Fibroblast of skin of abdomen (primary cell): Measurements from ENCODE around the gene SLC25A45.
"Not testable (repeated sequence)": the region's sequence is repeated elsewhere in the genome, so short reads cannot be mapped to it uniquely, and the experiment has no call there.

ENCODE experiments used
- DNase-seq: peaks from one replicate; pipeline ENCODE4 v3.0.0-alpha.2; 2013

SLC25A45 gene

GRCh38 chr11:65420979-65421793, 38.7 kb upstream of the SLC25A45 start:
- peak; percentile 98 for DNase-seq

DNA sequence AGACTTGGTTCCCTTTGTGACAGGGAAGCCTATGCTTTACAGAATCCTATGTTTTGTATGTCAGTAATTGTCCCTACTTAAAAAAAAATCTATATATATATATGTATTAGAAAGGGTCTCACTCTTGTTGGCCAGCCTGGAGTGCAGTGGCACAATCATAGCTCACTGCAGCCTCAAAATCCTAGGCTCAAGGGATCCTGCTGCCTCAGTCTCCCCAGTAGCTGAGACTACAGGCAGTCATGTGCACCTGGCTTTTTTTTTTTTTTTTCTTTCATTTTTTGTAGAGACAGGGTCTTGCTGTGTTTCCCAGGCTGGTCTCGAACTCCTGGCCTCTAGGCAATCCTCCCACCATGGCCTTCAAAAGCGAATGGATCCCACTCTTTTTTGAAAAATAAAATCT, 38.1 kb upstream of the SLC25A45 start:
- no peak for DNase-seq

DNA sequence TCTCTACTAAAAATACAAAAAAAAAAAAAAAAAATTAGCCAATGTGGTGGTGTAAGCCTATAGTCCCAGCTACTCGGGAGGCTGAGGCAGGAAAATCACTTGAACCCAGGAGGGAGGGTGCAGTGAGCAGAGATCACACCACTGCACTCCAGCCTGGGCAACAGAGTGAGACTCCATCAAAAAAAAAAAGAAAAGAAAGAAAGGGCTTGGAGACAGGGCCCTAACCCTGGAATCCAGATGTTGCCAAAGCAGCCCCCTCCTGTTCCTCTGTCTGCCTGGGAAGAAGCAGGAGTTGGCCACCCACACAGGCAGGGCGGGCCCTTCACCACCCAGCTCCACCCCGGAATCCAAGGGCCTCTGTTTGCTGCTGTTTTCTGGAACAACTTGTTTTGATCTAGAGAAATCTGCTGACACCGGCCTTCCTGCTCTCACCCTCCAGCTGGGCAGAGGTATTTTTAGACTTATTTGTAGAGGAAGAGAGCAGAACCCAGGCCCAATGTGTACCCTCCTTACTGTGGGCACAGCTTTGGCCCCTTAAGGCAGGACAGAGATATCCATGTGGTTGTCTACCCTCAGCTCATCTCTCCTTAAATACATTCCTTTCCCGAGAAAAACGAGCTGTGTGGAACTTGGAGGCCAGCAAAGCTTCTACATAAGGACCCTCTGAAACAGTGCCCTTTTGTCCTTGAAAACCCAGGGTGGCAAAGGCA, 37.5 kb upstream of the SLC25A45 start:
- peak; percentile 86 for DNase-seq

- DNase-seq = no peak
These were observed 37.0 kb upstream of the SLC25A45 start for GRCh38 chr11:65419460-65419771.

DNA sequence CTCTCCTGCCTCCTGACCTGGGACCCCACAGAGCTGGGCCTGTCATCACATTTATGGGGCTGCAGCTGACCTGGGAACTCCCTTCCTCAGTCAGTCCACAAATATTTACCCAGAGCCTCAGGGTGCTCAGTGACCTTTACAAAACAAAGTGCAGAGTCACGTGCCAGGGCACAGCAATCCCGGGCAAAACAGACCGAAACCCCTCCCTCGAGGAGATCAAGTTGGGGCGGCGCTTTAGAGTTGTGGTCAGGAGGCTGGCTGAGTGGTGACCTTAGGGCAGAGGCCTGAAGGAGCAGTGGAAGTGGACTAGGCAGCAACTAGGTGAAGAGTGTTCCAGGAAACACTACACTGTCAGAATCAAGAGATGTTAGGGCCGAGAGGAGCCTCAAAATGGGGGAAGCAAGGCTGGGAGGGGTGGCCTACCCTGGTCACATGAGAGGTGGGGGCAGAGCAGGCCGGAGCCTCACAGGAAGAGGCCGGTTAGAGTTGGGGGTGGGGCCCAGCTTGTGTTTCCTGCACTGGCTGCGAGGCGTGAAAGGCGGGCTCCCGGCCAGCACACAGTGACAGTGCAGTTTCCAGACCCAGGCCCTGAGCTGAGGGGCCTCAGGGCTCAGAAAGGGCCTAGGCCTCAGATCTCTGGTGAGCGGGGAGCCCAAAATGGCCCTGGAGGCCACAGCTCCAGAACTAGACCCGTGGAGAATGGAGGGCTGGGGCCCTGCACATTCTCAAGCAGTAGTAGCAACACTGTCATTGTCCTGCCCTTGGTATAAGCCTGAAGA, 36.4 kb upstream of the SLC25A45 start:
- peak; percentile 93 for DNase-seq

DNA sequence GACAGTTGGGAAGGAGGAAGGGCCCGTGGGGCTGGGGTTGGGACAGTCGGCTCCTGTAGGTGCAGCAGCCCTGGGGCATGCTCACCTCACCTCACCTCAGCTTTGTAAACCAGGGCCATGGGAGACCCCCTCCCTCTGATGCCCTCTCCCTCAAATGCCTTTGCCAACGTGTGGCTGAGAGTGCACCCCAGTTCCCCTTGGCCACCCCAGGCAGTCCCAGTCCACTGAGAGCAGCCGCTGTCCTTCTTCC, 35.9 kb upstream of the SLC25A45 start:
- DNase-seq = no peak

- DNase-seq = no peak
These were observed 35.4 kb upstream of the SLC25A45 start for GRCh38 chr11:65417702-65418430.

GRCh38 chr11:65416841-65417701, 34.6 kb upstream of the SLC25A45 start:
- no peak for DNase-seq

- DNase-seq = peak; percentile 72
These were observed 33.9 kb upstream of the SLC25A45 start for GRCh38 chr11:65416341-65416824.

- no peak for DNase-seq
These were observed 33.3 kb upstream of the SLC25A45 start for GRCh38 chr11:65415499-65416340.

GRCh38 chr11:65414776-65415498, 32.5 kb upstream of the SLC25A45 start:
- DNase-seq = no peak

DNA sequence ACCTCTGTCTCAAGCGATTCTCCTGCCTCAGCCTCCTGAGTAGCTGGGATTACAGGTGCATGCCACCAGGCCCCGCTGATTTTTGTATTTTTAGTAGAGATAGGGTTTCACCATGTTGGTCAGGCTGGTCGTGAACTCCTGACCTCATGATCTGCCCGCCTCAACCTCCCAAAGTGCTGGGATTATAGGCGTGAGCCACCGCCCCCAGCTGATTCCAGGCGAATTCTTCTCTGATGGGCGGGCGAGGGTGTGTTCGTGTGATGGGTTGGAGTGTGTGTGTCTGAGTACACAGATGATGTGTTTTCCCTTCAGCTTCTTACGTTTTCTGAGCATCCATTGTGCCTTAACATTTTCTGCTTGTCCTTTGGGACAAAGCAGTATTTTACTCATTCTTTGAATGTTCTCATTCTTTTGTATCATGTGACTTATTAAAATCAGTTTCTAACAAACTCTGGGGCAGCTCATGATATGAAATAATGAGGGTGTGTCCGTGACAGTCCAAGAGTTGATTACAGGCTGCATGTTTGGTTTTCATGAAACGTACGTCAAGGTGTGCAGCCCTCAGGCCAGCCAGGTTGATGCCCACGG, 30.7 kb upstream of the SLC25A45 start:
- DNase-seq = not testable (repeated sequence)

DNA sequence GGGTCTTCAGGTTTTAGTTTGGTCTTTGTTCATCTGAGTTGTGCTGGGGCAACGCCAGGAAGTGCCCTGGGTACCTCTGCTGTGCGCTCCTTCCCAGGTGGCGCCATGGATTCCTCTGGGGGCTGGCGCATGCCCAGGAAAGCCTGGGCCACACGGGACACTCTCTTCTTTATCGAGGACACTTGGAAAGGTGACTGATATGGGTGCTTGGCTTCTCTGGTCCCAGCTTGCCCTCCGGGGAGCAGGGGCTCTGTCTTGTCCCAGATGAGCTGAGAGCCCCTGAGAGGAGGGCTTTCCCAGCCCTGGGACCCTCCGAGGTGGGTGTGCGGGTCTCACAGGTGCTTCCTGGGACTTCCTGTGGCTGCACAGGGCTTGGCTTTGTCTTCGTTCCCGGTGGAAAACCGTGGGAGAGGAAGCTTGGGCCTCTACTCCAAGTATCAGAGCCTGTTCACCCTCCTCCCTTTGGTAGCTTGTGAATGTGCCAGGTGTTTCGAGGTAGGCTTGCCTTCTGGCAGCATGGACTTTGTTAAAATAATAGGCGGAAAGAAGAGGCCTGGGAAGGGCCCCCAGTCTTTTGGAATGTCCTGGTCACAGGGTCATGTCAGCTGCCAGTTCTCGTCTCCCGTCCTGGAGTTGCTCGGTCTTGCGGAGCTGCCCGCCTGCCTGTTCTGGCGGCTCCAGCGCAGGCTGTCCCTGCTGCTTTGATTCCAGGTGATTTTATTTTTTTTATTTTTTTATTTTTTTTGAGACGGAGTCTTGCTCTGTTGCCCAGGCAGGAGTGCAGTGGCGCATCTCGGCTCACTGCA, 30.0 kb upstream of the SLC25A45 start:
- no peak for DNase-seq

DNA sequence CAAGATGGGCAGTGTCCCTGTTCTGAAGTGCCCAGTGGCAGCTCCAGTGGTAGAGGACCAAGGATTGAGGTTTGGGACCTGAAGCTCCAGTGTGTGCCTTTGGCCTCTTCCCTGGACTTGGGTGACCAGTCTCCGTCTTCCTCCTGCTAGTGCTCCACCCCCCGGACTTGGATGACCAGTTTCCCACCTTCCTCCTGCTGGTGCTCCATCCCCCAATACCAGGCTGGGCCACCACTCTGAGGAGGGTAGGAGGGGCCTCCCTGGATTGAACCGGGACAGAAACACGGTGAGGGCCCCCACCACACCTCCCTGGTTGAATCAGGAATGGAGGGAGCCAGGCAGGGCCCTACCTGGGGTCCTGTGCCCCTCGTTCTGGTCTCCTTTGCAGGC, 29.2 kb upstream of the SLC25A45 start:
- DNase-seq = no peak

- DNase-seq = no peak
These were observed 28.7 kb upstream of the SLC25A45 start for GRCh38 chr11:65410936-65411680.

DNA sequence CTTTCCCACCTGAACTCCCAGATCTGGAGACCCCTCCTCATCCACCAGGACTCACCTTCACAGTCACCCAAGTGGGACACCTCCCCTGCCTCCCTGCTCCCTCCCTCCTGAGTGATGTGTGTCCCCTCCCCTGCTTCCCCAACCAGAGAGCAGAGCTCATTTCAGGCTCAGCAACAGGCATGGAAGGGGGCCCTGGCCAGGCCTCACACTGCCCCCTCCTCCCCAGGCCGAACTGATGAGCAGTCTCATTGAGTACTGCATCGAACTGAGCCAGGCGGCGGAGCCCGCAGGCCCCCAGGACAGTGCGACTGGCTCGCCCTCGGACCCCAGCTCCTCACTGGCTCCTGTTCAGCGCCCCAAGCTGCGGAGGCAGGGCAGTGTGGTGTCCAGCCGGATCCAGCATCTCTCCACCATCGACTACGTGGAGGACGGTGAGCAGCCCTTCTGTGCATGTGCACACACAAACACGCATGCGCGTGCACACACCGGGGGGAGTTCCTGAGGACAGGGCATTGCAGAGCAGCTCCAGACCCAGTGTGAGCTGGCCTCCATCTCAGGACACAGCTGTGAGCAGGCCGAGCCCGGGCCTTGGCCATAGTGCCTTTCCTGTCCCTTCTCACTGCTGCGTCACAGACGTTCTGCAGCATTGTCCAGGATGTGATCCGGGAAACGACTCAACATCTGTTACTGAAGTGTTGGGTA, 22.3 kb upstream of the SLC25A45 start:
- DNase-seq = no peak

DNA sequence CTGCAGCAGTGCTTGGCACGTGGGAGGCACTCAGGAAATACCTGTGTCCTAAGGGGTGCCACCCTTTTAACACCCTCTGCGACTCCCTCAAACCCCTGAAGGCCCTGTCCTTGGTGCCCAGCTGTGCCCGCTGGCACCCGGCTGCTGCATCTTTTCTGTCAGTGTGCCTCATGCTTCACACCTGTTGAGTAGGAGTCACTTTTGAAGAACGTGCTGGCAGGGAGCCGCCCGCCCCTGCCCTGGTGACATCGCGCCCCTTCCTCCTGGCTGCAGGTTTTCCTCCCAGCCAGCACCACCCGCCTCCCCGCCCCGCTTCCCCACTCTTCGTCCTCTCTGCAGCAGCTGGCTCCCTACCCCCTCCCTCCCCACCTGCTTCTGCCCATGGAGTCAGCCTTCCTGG, 21.8 kb upstream of the SLC25A45 start:
- no peak for DNase-seq
